Smooth muscle cell (in vitro differentiated cells): ENCODE results near the gene CPSF4. TPM values are rescaled to one million over a fixed set of nuclear protein-coding genes. Genes with fewer than 3 reads are reported as not detected.

ENCODE experiments used
- DNase-seq: peaks from one replicate; lab custom pipeline; 2025; ENCODE audit not compliant: unreplicated experiment; lab: John Stamatoyannopoulos, UW
- H2AFZ ChIP-seq: fragments of 200-600 bp; sonication (generic); 2 replicates; pipeline ENCODE4 v1.6.0; 2016; ENCODE audit warnings: antibody characterized with exemption, low read depth, mild to moderate bottlenecking
- H3F3A ChIP-seq: fragments of 200-600 bp; sonication (generic); 2 replicates; pipeline ENCODE4 v1.6.0; 2017; ENCODE audit warnings: antibody characterized with exemption, low read depth
- H3K27ac ChIP-seq: fragments of 200-600 bp; sonication (generic); 2 replicates; pipeline ENCODE4 v1.5.1; 2016; ENCODE audit warnings: low read depth, mild to moderate bottlenecking
- H3K27me3 ChIP-seq: fragments of 200-600 bp; sonication (generic); 2 replicates; pipeline ENCODE4 v1.6.1; 2016; ENCODE audit warnings: low read depth, mild to moderate bottlenecking
- H3K36me3 ChIP-seq: fragments of 200-600 bp; sonication (generic); 2 replicates; pipeline ENCODE4 v1.5.1; 2016; ENCODE audit warnings: low read depth
- H3K4me1 ChIP-seq: fragments of 200-600 bp; sonication (generic); 2 replicates; pipeline ENCODE4 v1.5.1; 2016; ENCODE audit warnings: low read depth
- H3K4me2 ChIP-seq: fragments of 200-600 bp; sonication (generic); 2 replicates; pipeline ENCODE4 v1.6.0; 2016; ENCODE audit warnings: mild to moderate bottlenecking
- H3K4me3 ChIP-seq: fragments of 200-600 bp; sonication (generic); 2 replicates; pipeline ENCODE4 v1.5.1; 2016; ENCODE audit warnings: mild to moderate bottlenecking
- H3K79me2 ChIP-seq: fragments of 200-600 bp; sonication (generic); 2 replicates; pipeline ENCODE4 v1.6.0; 2016; ENCODE audit warnings: low read depth, mild to moderate bottlenecking
- H3K9ac ChIP-seq: fragments of 200-600 bp; sonication (generic); 2 replicates; pipeline ENCODE4 v1.6.0; 2016; ENCODE audit warnings: low read depth
- H3K9me3 ChIP-seq: fragments of 200-600 bp; sonication (generic); replicated peaks from 2 replicates; pipeline ENCODE4 v1.5.1; 2016; ENCODE audit warnings: low read depth
- H4K20me1 ChIP-seq: fragments of 200-600 bp; sonication (generic); 2 replicates; pipeline ENCODE4 v1.6.0; 2016; ENCODE audit warnings: low read depth
- CTCF ChIP-seq: fragments of 200-600 bp; sonication (generic); IDR thresholded peaks from 2 replicates; pipeline ENCODE4 v1.5.1; 2017; ENCODE audit warnings: borderline replicate concordance, mild to moderate bottlenecking, antibody characterized with exemption; ENCODE audit not compliant: insufficient read depth, poor library complexity, severe bottlenecking
- whole genome bisulfite sequencing: methylation state at CpG from one replicate; pipeline ENCODE4 v1.1.7; 2016; ENCODE audit warnings: low lambda C conversion rate; 5-methylcytosine and 5-hydroxymethylcytosine counted together
- polyA plus RNA-seq: library from polyadenylated mRNA; unstranded; fragments of >200 nt; fragmentation: Nextera tagmentation; extraction: Ambion mirVana; gene quantifications from 2 replicates; pipeline ENCODE4 v1.2.1, GENCODE V29; 2016
- total RNA-seq: library from RNA; depleted of rRNA; stranded (reverse); fragments of >200 nt; gene quantifications from 2 replicates; pipeline ENCODE4 v1.2.3, GENCODE V29; 2014

Gene CPSF4
- total and polyA plus RNA-seq, 2 experiments from 2014 or later = 27.1 to 30.3 TPM

DNA sequence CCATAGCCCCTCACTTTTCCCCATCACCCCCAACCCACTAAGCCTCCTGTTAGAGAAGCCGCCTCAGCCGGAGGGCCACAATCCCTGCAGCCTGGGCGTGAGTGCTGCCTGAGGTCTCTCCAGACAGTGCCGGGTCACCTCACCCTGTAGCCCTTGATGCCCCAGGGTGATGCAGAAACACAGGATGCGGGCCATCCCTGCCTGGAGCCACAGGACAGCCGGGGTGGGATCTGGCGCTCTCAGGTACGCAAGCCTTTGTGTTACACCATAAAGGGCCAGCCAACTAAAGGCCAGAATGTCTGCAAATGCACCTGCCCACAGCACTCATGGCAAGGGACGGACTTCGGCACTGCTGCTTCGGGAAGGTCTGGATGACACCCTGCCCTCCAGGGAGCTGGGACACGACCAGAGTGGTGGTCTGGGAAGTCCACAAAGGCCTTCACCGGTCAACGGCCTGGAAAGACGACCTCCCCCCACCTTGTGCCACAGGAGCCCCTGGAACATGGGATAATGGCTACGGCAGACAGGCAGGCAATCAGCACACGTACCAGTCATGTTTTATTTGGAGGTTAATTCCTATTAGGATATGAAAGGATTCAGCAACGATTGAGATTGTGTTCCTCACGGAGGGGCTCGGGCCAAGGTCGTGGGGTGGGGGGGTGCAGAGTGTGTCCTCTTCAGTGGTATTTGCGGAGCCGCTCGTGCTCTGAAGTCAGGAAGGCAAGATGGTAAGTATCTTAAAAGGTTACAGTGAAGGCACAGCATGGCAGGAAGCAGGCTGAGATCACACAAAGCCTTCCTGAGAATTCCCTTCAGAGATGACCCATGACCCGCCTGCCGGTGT, 19.1 kb downstream of the CPSF4 start:
- peaks cover 62% of the 10 kb centered on the region for H4K20me1 ChIP-seq
- no peak overlapping the region for H3K9ac ChIP-seq
- DNase-seq = no peak
- peaks cover 8% of the 10 kb centered on the region for H3F3A ChIP-seq
- H3K9me3 ChIP-seq = no peaks in the 10 kb centered on the region
- H3K4me2 ChIP-seq = no peak overlapping the region
- no peak overlapping the region for H3K4me3 ChIP-seq
- H3K36me3 ChIP-seq = no peaks in the 10 kb centered on the region
- 96% methylated on average over 26 of the region's 26 CpGs for WGBS
- no peak overlapping the region for H3K27ac ChIP-seq
- no peak overlapping the region for H2AFZ ChIP-seq
- H3K79me2 ChIP-seq = peaks cover 43% of the 10 kb centered on the region
- H3K4me1 ChIP-seq = no peaks in the 10 kb centered on the region
- no peak for TF ChIP-seq CTCF
- no peaks in the 10 kb centered on the region for H3K27me3 ChIP-seq

DNA sequence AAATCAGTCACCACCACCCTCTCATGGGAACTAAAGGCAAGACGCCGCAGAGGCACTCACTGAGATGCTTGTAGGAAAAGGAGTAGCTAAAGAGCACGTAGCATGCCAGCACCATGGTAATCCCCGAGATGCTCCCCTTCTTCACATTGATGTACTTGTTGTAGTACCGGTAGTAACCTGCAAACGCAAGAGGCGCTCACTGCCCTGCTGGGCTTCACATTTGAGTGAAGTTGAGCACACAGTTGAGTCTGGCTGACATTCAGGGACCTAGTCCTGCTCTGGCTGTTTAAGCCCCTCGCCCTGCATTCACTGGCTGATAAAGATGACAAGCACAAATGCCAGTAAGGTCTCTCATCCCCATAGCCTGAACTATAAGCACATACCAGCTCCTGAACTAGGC, 20.3 kb downstream of the CPSF4 start:
- no peak for DNase-seq
- Histone ChIP-seq H3K27ac (no peak overlapping the region), H3K4me1 (no peaks in the 10 kb centered on the region), H3K4me3 (no peak overlapping the region), H3K36me3 (no peaks in the 10 kb centered on the region), H3K9ac (no peak overlapping the region), H3K9me3 (no peaks in the 10 kb centered on the region), H3K79me2 (peaks cover 55% of the 10 kb centered on the region), H3F3A (peaks cover 8% of the 10 kb centered on the region), H4K20me1 (peaks cover 62% of the 10 kb centered on the region), H2AFZ (no peak overlapping the region), H3K27me3 (no peaks in the 10 kb centered on the region), H3K4me2 (no peak overlapping the region)
- 96% methylated on average over 8 of the region's 8 CpGs for WGBS
- peak; percentile 18 for TF ChIP-seq CTCF

GRCh38 chr7:99460651-99461050, 21.9 kb downstream of the CPSF4 start:
- Histone ChIP-seq H3K4me2 (no peak overlapping the region), H3K27me3 (no peaks in the 10 kb centered on the region), H3K9ac (no peak overlapping the region), H3K27ac (no peak overlapping the region), H4K20me1 (peaks cover 62% of the 10 kb centered on the region), H3K79me2 (peaks cover 70% of the 10 kb centered on the region), H2AFZ (no peak overlapping the region), H3K36me3 (no peaks in the 10 kb centered on the region), H3K9me3 (no peaks in the 10 kb centered on the region), H3K4me1 (peaks cover 6% of the 10 kb centered on the region), H3F3A (peaks cover 8% of the 10 kb centered on the region), H3K4me3 (no peak overlapping the region)
- no peak for DNase-seq
- TF ChIP-seq CTCF = no peak
- WGBS = 84% methylated on average over 11 of the region's 11 CpGs

DNA sequence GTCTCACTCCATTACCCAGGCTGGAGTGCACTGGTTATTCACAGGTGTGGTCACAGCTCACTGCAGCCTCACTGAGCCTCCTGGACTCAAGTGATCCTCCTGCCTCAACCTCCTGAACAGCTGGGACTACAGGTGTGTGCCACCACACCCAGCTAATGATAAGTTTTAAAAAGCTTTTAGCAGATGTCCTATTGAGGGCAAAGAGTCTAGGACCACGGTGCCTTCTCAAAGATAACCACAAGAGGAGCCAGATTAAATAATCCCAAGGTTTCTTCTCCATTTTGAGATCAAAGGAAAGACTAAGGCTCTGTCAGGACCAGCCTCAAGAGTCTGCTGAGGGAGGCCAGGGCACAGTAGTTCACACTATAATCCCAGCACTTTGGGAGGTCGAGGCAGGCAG, 22.5 kb downstream of the CPSF4 start:
- Histone ChIP-seq H3K27ac (no peak overlapping the region), H3K4me2 (no peak overlapping the region), H3K9me3 (no peaks in the 10 kb centered on the region), H3K4me3 (no peak overlapping the region), H3F3A (peaks cover 8% of the 10 kb centered on the region), H3K27me3 (no peaks in the 10 kb centered on the region), H3K9ac (no peak overlapping the region), H4K20me1 (peaks cover 62% of the 10 kb centered on the region), H3K36me3 (no peaks in the 10 kb centered on the region), H2AFZ (no peak overlapping the region), H3K79me2 (peaks cover 75% of the 10 kb centered on the region), H3K4me1 (peaks cover 8% of the 10 kb centered on the region)
- TF ChIP-seq CTCF = no peak
- 100% methylated on average over 2 of the region's 2 CpGs for WGBS
- DNase-seq = no peak
